ENCODE data around the gene SOX10.
"Not testable (repeated sequence)": the region's sequence is repeated elsewhere in the genome, so short reads cannot be mapped to it uniquely, and the experiment has no call there.

The SOX10 gene

DNA sequence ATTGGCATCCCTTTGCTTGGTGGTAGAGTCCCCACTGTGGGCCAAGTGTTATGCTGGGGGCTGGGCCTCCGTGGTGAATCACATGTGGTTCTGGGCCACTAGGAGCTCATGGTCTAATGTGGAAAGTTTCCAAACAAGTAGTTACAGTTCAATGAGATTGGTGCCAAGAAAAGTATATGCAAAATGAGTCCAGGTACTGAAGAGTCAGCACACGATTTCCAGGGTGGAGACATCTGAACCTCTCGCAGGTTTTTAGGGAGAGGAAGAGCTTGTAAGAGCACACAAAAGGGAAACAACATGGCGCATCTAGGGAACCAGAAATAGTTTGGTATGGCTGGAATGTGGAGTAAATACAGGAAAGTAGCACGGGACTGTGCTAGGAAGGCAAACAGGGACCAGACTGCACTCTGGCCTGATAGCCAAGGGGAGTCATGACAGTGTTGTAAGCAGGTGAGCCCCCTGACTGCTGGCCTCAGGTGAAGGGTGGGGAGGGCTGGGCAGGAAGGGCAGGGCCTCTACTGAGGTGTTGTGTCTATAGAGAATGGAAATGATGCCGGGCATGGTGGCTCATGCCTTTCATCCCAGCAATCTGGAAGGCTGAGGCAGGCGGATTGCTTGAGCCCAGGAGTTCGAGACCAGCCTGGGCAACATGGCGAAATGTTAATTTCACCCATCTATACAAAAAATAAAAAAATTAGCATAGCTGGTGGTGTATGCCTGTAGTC, 18.3 kb downstream of the SOX10 start:
- in situ Hi-C loops (cut with MboI; ENCODE audit: low sequenced_read_pairs) = no loop called here

DNA sequence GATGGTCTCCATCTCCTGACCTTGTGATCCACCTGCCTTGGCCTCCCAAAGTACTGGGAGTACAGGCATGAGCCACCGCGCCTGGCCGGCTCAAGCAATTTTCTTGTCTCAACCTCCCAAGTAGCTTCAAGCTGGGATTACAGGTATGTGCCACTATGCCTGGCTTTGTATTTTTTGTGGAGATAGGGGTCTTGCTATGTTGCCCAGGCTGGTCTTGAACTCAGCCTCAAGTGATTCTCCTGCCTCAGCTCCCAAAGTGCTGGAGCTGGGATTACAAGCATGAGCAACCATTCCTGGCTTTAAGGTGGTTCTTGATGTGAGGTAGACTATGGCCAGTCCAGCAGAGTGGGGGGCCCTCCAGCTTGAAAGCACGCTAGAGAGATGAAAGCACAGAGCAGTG, 23.3 kb downstream of the SOX10 start:
- in situ Hi-C loops (cut with MboI; ENCODE audit: low sequenced_read_pairs) = no loop called here

DNA sequence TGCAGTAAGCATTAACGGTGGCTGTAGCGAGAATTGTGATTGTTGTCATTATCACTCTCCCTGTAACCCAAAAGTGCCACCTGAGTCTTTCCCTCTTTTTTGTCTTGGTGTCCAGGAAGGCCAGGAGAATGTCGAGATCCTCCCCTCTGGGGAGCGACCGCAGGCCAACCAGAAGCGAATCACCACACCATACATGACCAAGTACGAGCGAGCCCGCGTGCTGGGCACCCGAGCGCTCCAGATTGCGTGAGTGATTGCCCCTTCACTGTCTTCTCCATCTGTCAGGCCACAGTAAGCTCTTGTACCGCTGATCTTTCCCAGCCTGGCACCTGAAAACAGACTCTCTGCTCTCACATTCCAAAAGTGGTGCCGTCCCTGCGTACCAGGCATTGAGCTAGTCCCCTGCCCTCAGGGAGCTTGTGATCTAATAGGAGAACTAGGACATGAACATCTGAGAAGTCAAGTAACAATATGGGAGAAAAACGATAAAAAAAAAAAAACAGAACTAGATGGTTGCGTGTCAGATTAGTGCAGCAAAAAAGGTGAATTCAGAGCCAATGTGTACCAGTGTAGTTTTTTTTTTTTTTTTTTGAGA, 25.0 kb downstream of the SOX10 start:
- in situ Hi-C loops (cut with MboI; ENCODE audit: low sequenced_read_pairs) = no loop called here

DNA sequence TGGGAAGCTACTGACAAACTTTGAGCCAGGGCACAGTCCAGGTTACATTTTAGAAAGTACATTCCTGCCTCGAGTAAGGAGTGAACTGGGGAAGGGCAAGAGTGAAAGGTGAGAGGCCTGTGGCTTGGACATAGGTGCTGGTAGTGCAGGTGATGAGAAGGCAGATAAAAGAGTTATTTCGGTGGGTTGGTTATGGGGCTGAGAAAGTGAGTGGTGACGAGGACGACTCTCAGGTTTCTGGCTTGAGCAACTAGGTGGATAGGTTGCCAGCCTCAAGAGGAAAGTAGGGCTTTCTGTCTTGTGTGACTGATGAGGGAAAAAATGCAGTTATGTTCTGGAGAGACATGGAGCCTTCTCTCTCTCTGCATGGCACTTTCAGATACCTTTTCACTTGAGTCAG, 27.1 kb downstream of the SOX10 start:
- in situ Hi-C loops (cut with MboI; ENCODE audit: low sequenced_read_pairs) = no loop called here

DNA sequence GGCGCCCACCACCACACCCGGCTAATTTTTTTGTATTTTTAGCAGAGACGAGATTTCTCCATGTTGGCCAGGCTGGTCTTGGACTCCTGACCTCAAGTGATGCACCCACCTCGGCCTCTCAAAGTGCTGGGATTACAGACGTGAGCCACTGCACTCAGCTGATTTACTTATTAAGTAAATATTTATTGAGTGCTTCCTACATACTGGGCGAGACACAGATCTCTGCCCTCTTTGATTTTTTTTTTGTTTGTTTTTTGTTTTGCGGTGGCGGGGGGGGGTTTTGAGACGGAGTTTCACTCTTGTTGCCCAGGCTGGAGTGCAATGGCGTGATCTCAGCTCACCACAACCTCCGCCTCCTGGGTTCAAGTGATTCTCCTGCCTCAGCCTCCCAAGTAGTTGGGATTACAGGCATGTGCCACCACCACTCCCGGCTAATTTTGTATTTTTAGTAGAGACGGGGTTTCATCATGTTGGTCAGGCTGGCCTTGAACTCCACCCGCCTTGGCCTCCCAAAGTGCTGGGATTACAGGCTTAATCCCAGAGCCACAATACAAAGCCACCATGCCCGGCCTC, 28.4 kb downstream of the SOX10 start:
- in situ Hi-C loops (cut with MboI; ENCODE audit: low sequenced_read_pairs) = not testable (repeated sequence)

DNA sequence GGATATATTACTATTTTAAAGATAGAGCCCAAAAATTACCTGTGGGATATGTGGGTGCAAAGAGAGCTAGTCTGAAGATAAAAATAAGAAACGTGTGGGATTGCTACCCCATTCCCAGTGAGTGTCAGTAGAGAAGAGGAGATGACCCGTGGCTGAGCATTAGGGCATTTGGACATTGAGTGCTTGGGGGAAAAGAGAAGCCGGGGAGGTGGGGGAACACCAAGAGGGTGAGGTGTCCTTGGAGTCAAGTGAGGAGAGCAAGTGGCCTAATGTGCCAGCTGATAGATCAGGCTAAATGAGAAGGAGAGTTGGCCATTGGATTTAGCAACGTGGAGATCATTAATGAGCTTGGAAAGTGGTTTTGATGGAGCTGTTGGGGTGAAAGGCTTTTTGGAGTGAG, 29.7 kb downstream of the SOX10 start:
- in situ Hi-C loops (cut with MboI; ENCODE audit: low sequenced_read_pairs) = no loop called here

DNA sequence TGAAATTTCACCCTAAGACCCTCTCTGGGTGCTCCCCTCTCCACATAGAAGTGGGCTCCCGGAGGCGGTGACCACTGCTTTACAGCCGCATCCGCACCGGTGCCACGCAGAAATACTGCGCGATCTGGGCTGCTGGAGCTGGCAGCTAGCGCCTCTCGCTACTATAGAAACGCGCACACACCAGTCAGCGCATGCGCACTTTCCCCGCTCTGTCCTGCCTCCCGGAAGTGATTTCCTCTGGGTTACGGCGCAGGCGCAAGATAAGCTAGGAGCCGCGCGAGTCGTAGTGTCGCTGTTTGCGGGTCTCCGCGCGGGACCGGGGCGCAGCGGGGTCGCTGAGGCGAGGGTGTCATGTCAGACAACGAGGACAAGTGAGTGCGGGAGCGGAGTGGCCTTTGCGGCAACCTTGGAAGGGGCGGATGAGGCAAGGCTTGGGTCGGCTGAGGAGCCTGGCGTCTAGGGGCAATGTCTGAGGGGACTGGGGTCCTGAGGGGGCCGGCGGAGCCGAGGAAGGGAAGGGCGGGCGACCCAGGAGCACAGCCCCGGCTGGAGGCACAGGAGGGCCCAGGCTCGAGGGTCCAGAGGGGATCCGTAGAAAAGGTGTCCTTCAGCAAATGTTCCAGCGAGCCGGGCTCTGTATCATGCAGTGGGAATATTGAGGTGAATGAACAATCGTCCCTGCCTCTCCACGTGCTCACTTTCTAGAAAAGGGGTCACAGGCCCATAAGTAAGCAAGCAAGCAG, 30.7 kb downstream of the SOX10 start, which contains the start of the genes C22orf23 and POLR2F:
Gene C22orf23 (minus strand): TSS at position 165 of the 743 bp plus-strand sequence. CDS start 452 bp downstream, outside the sequence.
Gene POLR2F (plus strand): TSS at position 263 of the 743 bp plus-strand sequence. CDS start 89 bp downstream, at position 352.
- in situ Hi-C loops (cut with MboI; ENCODE audit: low sequenced_read_pairs) = no loop called here

DNA sequence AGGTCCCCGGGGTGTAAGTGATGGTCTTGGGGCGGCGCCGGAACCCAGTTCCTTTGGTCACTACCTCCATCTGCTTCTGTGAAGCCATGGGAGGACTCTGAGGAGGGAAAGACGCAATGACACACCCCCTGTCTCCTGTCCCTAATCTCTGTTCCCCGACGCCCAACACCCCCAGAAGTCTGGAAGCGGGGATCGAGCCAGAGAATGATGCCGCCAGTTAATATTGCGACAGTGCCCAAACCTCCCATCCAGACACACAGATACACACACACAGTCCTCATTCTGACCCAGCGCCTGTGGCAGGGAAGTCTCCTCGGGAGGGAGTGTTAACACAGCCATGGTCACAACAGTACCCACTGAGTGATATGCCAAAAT, 31.3 kb downstream of the SOX10 start:
- in situ Hi-C loops (cut with MboI; ENCODE audit: low sequenced_read_pairs) = no loop called here

DNA sequence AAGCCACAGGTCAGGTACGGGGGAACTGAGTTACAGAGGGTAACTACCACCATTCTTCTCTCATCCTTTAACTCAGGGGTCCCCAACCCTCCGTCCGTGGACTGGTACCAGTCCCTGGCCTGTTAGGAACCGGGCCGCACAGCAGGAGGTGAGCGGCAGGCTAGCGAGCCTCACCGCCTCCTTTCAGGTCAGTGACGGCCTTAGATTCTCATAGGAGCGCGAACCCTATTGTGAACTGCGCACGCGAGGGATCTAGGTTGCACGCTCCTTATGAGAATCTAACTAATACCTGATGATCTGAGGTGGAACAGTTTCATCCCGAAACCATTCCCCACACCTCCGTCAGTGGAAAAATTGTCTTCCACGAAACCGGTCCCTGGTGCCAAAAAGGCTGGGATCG, 31.7 kb downstream of the SOX10 start:
- in situ Hi-C loops (cut with MboI; ENCODE audit: low sequenced_read_pairs) = not testable (repeated sequence)

DNA sequence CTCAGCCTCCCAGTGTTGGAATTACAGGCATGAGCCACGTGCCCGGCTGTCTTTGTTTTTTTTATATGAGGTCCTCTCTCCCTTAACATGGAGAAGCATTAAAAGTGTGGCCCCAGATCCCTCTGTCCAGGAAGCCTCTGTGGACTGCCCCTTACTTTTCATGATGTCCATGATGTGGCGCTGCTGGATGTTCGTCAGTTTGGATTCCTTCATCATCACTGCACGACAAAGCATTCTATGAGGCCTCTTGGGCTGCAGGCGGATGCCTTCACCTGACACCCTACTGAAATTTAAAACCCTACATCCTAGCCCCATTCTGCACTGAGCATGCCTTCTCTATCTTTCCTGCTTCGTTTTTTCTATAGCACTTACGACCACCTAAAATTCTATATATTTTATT, 33.0 kb downstream of the SOX10 start:
- in situ Hi-C loops (cut with MboI; ENCODE audit: low sequenced_read_pairs) = no loop called here

DNA sequence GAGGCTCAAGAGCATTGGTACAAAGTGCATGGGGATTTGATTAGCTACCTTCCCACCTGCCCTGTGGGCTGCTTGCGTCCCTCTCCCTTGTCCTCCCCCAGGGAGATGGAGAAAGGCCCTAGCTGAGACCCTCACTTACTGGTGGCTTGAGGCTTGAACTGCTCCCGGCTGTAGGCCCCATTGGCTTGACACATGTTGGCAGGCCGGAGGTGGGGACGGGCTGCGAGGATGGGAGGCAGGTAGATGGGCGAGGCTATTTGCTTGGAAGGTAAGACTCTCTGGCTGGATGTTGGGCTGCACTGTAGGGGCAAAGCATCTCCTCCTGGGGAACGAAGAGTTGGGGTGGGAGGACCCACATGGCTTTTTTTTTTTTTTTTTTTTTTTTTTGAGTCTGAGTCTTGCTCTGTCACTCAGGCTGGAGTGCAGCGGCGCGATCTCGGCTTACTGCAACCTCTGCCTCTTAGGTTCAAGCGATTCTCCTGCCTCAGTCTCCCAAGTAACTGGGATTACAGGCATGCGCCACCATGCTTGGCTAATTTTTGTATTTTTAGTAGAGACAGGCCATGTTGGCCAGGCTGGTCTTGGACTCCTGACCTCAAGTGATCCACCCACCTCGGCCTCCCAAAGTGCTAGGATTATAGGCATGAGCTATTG, 37.1 kb downstream of the SOX10 start:
- in situ Hi-C loops (cut with MboI; ENCODE audit: low sequenced_read_pairs) = not testable (repeated sequence)

DNA sequence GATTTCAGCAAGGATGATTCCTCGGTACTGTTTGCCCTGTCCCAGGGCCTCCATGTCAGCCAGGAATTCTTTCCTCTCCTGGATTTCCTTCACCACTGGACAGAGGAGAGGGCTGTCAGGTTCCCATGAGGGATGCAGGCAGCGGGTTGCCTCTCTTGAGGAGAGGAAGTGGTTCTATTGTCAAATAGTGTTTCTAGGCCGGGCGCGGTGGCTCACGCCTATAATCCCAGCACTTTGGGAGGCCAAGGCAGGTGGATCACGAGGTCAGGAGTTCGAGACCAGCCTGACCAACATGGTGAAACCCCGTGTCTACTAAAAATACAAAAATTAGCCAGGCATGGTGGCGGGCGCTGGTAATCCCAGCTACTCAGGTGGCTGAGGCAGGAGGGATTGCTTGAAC, 39.9 kb downstream of the SOX10 start:
- in situ Hi-C loops (cut with MboI; ENCODE audit: low sequenced_read_pairs) = not testable (repeated sequence)

DNA sequence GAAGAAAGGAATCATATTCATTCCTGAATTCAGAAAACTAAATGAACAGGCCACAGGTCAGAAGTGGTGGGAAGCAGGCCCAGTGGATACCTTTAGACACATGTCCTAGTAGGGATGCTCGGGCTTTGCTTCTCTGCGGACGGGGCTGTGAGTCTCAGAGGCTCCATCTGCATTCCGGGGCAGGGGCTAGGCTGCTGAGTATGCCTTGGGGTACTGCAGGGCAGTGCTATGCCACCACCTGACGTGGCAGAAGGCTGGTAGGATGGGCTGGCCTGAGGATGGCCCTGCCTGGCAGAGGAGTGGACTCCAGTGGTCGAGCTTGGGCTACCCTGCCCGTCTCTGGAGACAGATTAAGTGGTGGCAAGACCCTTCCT, 40.5 kb downstream of the SOX10 start:
- in situ Hi-C loops (cut with MboI; ENCODE audit: low sequenced_read_pairs) = no loop called here

DNA sequence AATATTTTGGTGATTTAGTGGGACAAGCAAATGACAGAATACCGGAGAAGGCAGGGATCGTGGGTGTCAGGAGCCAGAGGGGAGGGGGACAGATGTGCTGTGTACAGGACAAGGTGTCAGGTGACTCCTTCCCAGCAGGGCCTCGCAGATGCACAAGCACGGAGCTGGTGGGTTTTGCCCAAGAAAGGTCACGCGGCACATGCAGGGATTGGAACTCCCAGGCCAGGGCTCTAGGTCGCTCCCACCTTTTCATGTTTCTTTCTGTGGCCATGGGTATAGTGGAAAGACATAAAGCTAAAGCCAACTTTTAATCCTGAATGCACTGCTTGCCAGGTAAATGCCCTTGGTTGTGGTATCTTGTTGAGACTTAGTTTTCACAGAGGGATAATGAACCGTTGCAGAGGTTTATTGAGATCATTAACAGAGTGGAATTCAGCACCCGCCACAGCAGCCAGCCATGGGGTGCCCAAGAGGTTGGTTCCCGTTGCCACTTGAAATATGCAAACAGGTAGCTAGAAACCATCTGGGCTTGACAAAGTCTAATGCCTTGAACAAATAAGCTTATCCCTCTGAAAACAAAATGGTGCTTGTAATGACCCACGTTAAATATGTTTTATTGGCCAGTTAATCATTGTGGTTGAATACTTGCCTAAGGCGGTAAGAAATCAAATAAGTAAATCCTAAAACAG, 41.1 kb downstream of the SOX10 start:
- in situ Hi-C loops (cut with MboI; ENCODE audit: low sequenced_read_pairs) = no loop called here

DNA sequence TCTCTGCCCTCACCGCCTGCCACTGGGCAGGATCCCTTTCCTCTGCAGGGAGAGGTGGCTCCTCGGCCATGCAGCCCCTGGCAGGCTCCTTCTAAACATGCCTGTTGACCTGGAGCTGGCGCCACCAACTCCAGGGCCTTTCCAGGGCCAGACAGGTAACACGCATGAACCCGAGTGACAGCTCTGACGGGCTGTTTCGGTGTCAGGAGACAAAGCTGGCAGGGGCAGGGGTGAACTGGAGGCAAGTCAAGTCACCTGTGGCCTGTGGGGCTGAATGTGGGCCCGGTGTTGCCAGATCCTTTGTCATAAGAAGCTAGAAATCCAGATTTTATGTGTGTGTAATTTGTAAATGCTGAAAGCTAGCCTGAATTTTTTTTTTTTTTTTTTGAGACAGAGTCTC, 42.2 kb downstream of the SOX10 start:
- in situ Hi-C loops (cut with MboI; ENCODE audit: low sequenced_read_pairs) = no loop called here

DNA sequence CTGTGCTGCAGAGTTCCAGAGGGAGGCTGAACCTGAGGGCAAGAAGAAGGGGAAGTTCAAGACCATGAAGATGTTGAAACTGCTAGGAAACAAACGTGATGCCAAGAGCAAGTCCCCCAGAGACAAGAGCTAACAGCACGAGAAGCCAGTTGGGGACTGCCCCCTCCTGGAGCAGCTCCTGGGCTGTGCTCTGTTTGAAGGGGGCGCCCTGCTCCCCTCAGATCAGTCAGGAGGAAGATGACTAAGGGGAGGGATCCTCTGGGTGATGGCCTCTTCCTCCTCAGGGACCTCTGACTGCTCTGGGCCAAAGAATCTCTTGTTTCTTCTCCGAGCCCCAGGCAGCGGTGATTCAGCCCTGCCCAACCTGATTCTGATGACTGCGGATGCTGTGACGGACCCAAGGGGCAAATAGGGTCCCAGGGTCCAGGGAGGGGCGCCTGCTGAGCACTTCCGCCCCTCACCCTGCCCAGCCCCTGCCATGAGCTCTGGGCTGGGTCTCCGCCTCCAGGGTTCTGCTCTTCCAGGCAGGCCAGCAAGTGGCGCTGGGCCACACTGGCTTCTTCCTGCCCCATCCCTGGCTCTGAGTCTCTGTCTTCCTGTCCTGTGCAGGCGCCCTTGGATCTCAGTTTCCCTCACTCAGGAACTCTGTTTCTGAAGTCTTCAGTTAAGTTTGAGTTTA, 43.5 kb downstream of the SOX10 start:
- in situ Hi-C loops (cut with MboI; ENCODE audit: low sequenced_read_pairs) = no loop called here

DNA sequence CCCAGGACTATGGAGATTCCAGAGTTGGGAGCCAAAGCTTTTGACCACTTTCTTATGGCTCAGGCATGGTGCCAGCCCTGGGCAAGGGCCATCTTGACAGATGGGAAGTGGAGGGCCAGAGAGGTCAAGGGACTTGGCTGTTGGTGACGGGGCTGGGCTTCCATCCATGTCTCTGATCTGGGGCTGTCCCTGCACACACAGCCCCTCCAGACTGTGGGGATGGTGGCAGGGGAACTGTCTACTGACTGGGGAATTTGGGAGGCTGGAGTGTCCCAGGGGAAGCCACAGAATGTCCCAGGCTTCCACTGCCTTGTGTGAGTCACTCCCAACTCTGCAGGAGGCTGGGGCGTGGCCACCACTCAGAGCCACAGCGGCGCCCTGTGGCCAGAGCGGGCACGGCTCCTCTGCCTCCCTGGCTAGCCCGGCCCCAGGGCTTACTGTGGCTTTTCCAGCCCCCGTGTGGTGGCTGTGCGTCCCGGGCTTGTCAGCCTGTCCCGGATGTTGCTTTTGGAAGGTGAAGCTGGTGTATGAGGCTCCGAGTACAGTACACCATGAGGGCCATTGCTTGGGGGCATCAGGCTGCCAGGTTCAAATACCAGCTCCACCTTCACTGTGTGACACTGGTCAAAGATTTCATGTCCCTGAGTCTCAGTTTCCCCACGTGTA, 50.5 kb downstream of the SOX10 start:
- in situ Hi-C loops (cut with MboI; ENCODE audit: low sequenced_read_pairs) = no loop called here

DNA sequence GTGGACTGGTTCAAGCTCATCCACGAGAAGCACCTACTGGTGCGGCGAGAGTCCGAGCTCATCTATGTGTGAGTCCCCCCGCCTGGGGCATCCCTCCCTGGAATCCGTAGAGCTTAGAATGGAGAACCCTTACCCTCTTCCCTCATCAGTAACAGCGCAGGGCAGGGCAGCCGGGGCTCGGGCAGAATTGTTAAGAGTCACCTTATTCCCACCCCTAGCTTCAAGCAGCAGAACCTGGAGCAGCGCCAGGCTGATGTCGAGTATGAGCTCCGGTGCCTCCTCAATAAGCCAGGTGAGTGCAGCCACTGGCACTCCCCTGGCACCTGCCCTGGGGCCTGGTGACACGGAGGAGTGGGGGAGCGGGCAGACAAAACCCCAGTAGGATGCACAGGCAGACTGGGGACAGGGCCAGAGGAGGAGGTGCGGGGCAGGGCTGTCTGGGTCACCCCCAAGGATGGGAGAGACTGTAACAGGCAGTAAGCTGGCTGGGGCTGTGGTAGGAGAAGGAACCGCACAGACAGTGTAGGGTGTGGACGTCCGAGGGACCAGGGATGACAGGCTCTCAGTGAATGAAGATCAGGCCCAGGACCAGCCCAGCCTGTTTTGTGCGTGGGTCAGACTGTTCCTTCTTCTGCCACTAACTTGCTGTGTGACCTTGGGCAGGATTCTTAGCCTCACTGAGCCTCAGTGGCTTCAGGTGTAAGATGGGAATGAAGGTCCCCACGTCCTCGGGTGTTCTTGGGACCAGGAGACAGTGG, 51.4 kb downstream of the SOX10 start:
- in situ Hi-C loops (cut with MboI; ENCODE audit: low sequenced_read_pairs) = no loop called here

DNA sequence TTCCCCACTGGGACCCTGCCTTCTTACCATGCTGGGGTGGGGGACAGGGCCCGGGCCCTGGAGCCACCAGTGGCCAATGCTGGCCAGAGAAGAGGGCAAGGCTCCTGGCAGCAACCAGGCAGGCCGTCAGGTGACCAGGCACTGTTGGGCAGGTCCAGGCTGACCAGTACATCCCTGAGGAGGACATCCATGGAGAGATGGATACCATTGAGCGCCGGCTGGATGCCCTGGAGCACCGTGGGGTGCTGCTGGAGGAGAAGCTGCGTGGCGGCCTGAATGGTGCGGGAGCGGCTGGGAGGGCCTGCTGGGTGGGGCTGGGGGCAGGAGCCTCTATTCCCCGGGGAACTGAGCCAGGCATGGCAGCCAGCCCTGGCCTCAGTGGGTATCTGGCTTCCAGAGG, 52.0 kb downstream of the SOX10 start:
- in situ Hi-C loops (cut with MboI; ENCODE audit: low sequenced_read_pairs) = no loop called here
